Motor neuron (in vitro differentiated cells): Measurements from ENCODE around the gene EARS2. TPM values are rescaled to one million over a fixed set of nuclear protein-coding genes. Genes with fewer than 3 reads are reported as not detected.
"Not testable (repeated sequence)": the region's sequence is repeated elsewhere in the genome, so short reads cannot be mapped to it uniquely, and the experiment has no call there.

ENCODE experiments used
- ATAC-seq, 8 experiments: fragments of 200-7000 bp; cut with Tn5 transposase; replicated peaks in 6 of 8; 2 replicates each; pipeline ENCODE4 v1.8.0; 2021; ENCODE audit warnings: mild to moderate bottlenecking in 8 of 8, moderate library complexity in 8 of 8
- H3K27ac ChIP-seq, 2 donors: fragments of 250-450 bp; sonication (Bioruptor Pico); 2 replicates each; pipeline ENCODE4 v1.9.0; 2021; ENCODE audit warnings: antibody characterized with exemption in 2 of 2, mild to moderate bottlenecking in 2 of 2, moderate library complexity in 1 of 2
- H3K4me1 ChIP-seq, 2 donors: fragments of 250-450 bp; sonication (Bioruptor Pico); replicated peaks in 1 of 2; 2 replicates each; pipeline ENCODE4 v1.6.1; 2021; ENCODE audit warnings: antibody characterized with exemption in 2 of 2, mild to moderate bottlenecking in 2 of 2, moderate library complexity in 1 of 2
- H3K4me3 ChIP-seq, 5 donors: fragments of 250-450 bp; sonication (Bioruptor Pico); 2 replicates each; pipeline ENCODE4 v1.9.0; 2021; ENCODE audit warnings: antibody characterized with exemption in 5 of 5, mild to moderate bottlenecking in 5 of 5, moderate library complexity in 4 of 5
- WGBS, 10 experiments: fragments of 450-650 bp; shearing (Covaris generic); methylation state at CpG; one replicate each; pipeline ENCODE4 v1.0.0; 2022; 5-methylcytosine and 5-hydroxymethylcytosine counted together
- in situ Hi-C, 9 experiments: fragments of 400-800 bp; cut with MboI; loops; one replicate each; pipeline ENCODE4 v1.15.0; 2021; ENCODE audit warnings: low sequenced_read_pairs in 9 of 9, low pct_unique_long_range_greater_than_20kb in 2 of 9; ENCODE audit not compliant: unreplicated experiment in 9 of 9
- total RNA-seq, 8 experiments: library from RNA; unstranded; fragments of 300-600 nt; gene quantifications; 2 replicates each; pipeline versions ENCODE4 v1.2.3 to v1.2.4, GENCODE V29; 2022

EARS2 gene
- 10 to 100 TPM; 15.2 to 40.6 (median 26.4) TPM for total RNA-seq

- in situ Hi-C loops, result no loop called here
- Histone ChIP-seq H3K27ac (peak within 1 kb of the TSS; percentile 95 to 97), H3K4me3 (peak within 1 kb of the TSS; percentile 70 to 93 (median 81)), H3K4me1 (peaks cover 12 to 14% of the 10 kb centered on the region in 2 donors)
- 0 to 41% (median 1%) methylated on average over 1 to 16 of the region's 65 CpGs; no CpG with 5 or more reads in 2 of the 10 experiments for WGBS, 10 experiments
- ATAC-seq, result peak; percentile 91 to 96 (median 94)
Observed at GRCh38 chr16:23556881-23557778, at the start of gene EARS2, which contains the start of gene UBFD1. EARS2 (minus strand) TSS chr16:23557350; CDS start chr16:23557343, 7 bp downstream. UBFD1 (plus strand) TSS chr16:23557727; CDS start chr16:23557743, 16 bp downstream.

GRCh38 chr16:23597003-23597756 lies 40.0 kb upstream of the EARS2 start:
- H3K27ac ChIP-seq, result no peak overlapping the region
- in situ Hi-C loops, result no loop called here
- WGBS, 10 experiments, result 67 to 100% (median 89%) methylated on average over 2 to 8 of the region's 11 CpGs; no CpG with 5 or more reads in 1 of the 10 experiments
- peak in 1 of 8 experiments; percentile 2 for ATAC-seq
- peaks cover 6 to 11% of the 10 kb centered on the region in 2 donors for H3K4me1 ChIP-seq
- no peak overlapping the region for H3K4me3 ChIP-seq

GRCh38 chr16:23595951-23596720 lies 39.0 kb upstream of the EARS2 start, which contains the start of gene NDUFAB1:
NDUFAB1 (minus strand) TSS chr16:23596316; CDS start chr16:23596290, 26 bp downstream.
- 0 to 80% (median 9%) methylated on average over 1 to 21 of the region's 67 CpGs for WGBS, 10 experiments
- in situ Hi-C loops, result no loop called here
- Histone ChIP-seq H3K27ac (peak within 1 kb of the TSS; percentile 91 to 95), H3K4me3 (peak within 1 kb of the TSS; percentile 67 to 99 (median 97)), H3K4me1 (peaks cover 6 to 11% of the 10 kb centered on the region in 2 donors)
- ATAC-seq, result peak; percentile 97 to 99 (median 98)

GRCh38 chr16:23595246-23595950 lies 38.2 kb upstream of the EARS2 start:
- Histone ChIP-seq H3K27ac (peak overlapping the region; percentile 91 to 95), H3K4me3 (peak overlapping the region; percentile 67 to 99 (median 97)), H3K4me1 (peaks cover 6 to 11% of the 10 kb centered on the region in 2 donors)
- 3 to 40% (median 15%) methylated on average over 1 to 18 of the region's 34 CpGs; no CpG with 5 or more reads in 2 of the 10 experiments for WGBS, 10 experiments
- in situ Hi-C loops, result no loop called here
- ATAC-seq, result peak in 4 of 8 experiments; percentile 2 to 13 (median 10)

GRCh38 chr16:23594186-23594585 lies 37.0 kb upstream of the EARS2 start:
- no peak for ATAC-seq
- no peak overlapping the region for H3K27ac ChIP-seq
- peaks cover 6 to 11% of the 10 kb centered on the region in 2 donors for H3K4me1 ChIP-seq
- H3K4me3 ChIP-seq, result peak overlapping the region in 1 of 5 donors; percentile 6
- 80 to 100% (median 97%) methylated on average over 1 to 9 of the region's 12 CpGs; no CpG with 5 or more reads in 6 of the 10 experiments for WGBS, 10 experiments
- in situ Hi-C loops, result no loop called here

GRCh38 chr16:23590181-23590580 lies 33.0 kb upstream of the EARS2 start:
- in situ Hi-C loops, result no loop called here
- ATAC-seq, result no peak
- peaks cover 6 to 10% of the 10 kb centered on the region in 2 donors for H3K4me1 ChIP-seq
- WGBS, 10 experiments, result 93 to 100% (median 100%) methylated on average over 1 to 2 of the region's 3 CpGs; no CpG with 5 or more reads in 6 of the 10 experiments
- H3K4me3 ChIP-seq, result no peak overlapping the region
- no peak overlapping the region for H3K27ac ChIP-seq

- Histone ChIP-seq H3K4me3 (no peak overlapping the region), H3K27ac (no peak overlapping the region), H3K4me1 (no peaks in the 10 kb centered on the region)
- 61 to 100% (median 100%) methylated on average over 1 to 3 of the region's 5 CpGs; no CpG with 5 or more reads in 6 of the 10 experiments for WGBS, 10 experiments
- no peak for ATAC-seq
- in situ Hi-C loops, result no loop called here
Observed at GRCh38 chr16:23587726-23588125, 30.6 kb upstream of the EARS2 start.

GRCh38 chr16:23584186-23585076 lies 27.3 kb upstream of the EARS2 start:
- in situ Hi-C loops, result no loop called here
- 63 to 100% (median 92%) methylated on average over 1 to 6 of the region's 14 CpGs; no CpG with 5 or more reads in 2 of the 10 experiments for WGBS, 10 experiments
- no peak for ATAC-seq
- H3K4me1 ChIP-seq, result no peaks in the 10 kb centered on the region
- H3K4me3 ChIP-seq, result no peak overlapping the region
- no peak overlapping the region for H3K27ac ChIP-seq

- H3K4me3 ChIP-seq, H3K4me1 ChIP-seq, in situ Hi-C loops, H3K27ac ChIP-seq, ATAC-seq: not testable (repeated sequence)
- no CpG with 5 or more reads among the region's 30 CpGs for WGBS, 10 experiments
Observed at GRCh38 chr16:23583271-23583670, 26.1 kb upstream of the EARS2 start.

GRCh38 chr16:23581764-23582163 lies 24.6 kb upstream of the EARS2 start:
- H3K4me1 ChIP-seq, result no peaks in the 10 kb centered on the region
- H3K27ac ChIP-seq, result no peak overlapping the region
- no peak overlapping the region for H3K4me3 ChIP-seq
- no peak for ATAC-seq
- in situ Hi-C loops, result no loop called here

GRCh38 chr16:23580391-23580790 lies 23.2 kb upstream of the EARS2 start:
- no peak for ATAC-seq
- in situ Hi-C loops, result no loop called here

More at GRCh38 chr16:23580391-23580790, 23.2 kb upstream of the EARS2 start:
- H3K27ac ChIP-seq, result no peak overlapping the region
- H3K4me3 ChIP-seq, result no peak overlapping the region
- H3K4me1 ChIP-seq, result no peaks in the 10 kb centered on the region
